Uterus (tissue), 2 donors: ENCODE measurements around the gene COX7B2.

Experiments
- CTCF ChIP-seq, 4 experiments: fragments of 200-600 bp in 2 of 4; fragments of 450-650 bp in 2 of 4; sonication (generic) in 2 of 4; IDR thresholded peaks; one replicate each; pipeline ENCODE4 v1.5.1; 2016 to 2019; ENCODE audit warnings: antibody characterized with exemption in 4 of 4, mild to moderate bottlenecking in 2 of 4, moderate library complexity in 1 of 4
- POLR2A ChIP-seq, 2 donors: fragments of 450-650 bp; IDR thresholded peaks; one replicate each; pipeline ENCODE4 v1.6.1; 2016; ENCODE audit warnings: antibody characterized with exemption in 2 of 2, mild to moderate bottlenecking in 1 of 2, moderate library complexity in 1 of 2

GRCh38 chr4:46894826-46895225, 14.2 kb downstream of the COX7B2 start:
- TF ChIP-seq CTCF (IDR thresholded peaks at IDR 0.05) (no peak), POLR2A (IDR thresholded peaks at IDR 0.05) (no peak)
